Posterior cingulate gyrus (tissue), 11 donors: Measurements from ENCODE around the gene OBP2B.
"Not testable (repeated sequence)": the region's sequence is repeated elsewhere in the genome, so short reads cannot be mapped to it uniquely, and the experiment has no call there.

Experiments
- DNase-seq, 10 donors: peaks; one replicate each; pipeline versions ENCODE4 v3.0.0 to v3.0.0-alpha.2; 2020 to 2021; ENCODE audit warnings: mixed read lengths in 3 of 10
- intact Hi-C: fragments of 100-400 bp; cut with DNase I; formaldehyde crosslinking; loops from one replicate; pipeline ENCODE4 v1.15.1; 2023

The OBP2B gene

DNA sequence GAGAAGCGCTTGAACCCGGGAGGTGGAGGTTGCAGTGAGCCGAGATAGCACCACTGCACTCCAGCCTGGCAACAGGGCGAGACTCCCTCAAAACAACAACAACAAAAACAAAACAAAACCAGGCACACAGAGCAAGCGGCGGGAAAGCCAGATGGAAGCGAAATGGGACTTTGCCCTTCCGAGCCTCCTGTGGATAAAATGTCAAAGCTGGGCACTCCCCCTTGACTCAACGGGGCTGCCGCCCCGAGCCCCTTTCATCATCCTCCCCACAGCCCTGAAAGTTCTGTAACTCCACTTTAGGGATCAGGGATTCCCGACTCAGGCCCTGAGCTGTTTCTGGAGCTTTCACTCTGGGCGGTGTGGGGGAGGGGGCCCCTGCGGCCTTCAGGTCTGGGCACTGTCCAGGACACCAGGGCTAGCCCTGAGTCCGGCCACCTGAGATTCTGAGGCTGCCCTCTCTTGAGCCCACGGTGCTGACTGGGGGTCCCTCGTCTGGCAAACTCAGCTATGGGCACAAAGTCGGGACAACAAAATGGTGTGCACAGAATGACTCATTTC lies 30.6 kb upstream of the OBP2B start:
- peak in 1 of 10 donors; percentile 65 for DNase-seq
- intact Hi-C loops = no loop called here

- intact Hi-C loops = no loop called here
- DNase-seq = peak in 3 of 10 donors; percentile 9 to 76 (median 32)
Measured at GRCh38 chr9:133238851-133239532, 29.9 kb upstream of the OBP2B start.

DNA sequence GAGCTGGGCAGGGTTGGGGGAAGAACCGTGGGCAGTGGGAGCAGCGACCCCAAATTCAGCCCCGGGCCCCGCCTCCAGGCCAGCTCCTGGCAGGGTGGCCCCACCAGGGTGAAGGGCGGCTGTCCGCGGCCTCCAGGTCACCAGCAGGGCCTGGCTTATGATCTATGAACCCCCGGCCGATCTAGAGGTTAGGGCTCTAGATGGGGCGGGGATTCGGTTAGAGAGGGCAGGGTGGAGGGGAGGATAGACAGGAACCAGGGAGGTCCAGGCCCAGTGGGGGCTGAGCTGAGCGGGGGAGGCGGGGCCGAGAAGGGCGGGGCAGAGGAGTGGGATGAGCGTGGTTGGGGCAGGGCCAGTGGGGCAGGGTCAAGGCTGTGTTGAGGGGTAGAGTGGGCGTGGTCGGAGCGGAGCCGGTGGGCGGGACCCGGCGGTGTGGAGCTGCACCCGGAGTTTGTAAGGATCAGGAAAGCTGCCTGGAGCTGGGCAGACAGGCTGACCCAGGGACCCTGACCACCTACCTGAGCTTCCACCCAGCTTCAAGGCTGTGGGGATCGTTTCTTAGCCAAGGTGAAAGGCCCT lies 29.3 kb upstream of the OBP2B start:
- peak in 3 of 10 donors; percentile 24 to 86 (median 33) for DNase-seq
- intact Hi-C loops = no loop called here

GRCh38 chr9:133237035-133237731 lies 28.1 kb upstream of the OBP2B start:
- intact Hi-C loops = no loop called here
- DNase-seq = no peak

DNA sequence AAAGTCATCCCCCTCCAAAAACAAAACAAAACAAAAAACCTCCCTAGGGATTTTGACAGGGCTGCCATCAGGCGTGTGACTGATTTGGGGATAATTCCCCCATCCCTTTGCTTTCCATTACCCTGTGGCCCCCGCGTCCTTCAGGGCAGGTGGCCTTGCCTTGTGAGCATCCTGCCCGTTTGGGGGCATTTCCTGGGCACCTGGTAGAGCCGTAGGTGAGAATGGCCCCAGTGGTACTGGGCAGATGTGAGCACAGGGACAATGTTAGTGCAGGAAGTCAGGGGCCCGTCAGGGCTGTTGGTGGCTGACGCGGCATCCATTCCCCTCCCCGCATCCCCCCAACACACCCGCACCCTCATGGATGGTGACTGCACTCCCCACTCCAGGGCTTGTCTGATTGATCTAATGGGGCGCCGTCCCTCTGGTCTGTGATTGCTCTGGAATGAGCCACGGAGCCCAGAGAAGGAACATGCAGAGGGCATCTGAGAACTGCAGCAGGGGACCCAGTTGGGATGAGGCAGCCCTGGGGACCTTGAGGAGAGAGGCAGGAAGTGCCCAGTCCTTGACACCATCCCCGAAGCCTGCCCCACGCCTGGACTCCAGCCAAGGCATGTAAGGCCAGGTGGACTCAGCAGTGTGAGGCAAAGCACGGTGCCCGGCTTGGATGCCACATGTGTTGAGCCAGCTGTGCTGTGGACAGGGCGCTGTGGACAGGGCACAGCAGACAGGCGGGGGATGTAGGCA lies 27.4 kb upstream of the OBP2B start:
- DNase-seq = peak in 2 of 10 donors; percentile 41 to 79

GRCh38 chr9:133235549-133236222 lies 26.6 kb upstream of the OBP2B start:
- peak in 1 of 10 donors; percentile 28 for DNase-seq
- intact Hi-C loops = no loop called here

More for the DNA sequence above, 27.4 kb upstream of the OBP2B start:
- intact Hi-C loops = not testable (repeated sequence)

- peak in 1 of 10 donors; percentile 47 for DNase-seq
- intact Hi-C loops = no loop called here
Measured at GRCh38 chr9:133234577-133235322, 25.7 kb upstream of the OBP2B start.

DNA sequence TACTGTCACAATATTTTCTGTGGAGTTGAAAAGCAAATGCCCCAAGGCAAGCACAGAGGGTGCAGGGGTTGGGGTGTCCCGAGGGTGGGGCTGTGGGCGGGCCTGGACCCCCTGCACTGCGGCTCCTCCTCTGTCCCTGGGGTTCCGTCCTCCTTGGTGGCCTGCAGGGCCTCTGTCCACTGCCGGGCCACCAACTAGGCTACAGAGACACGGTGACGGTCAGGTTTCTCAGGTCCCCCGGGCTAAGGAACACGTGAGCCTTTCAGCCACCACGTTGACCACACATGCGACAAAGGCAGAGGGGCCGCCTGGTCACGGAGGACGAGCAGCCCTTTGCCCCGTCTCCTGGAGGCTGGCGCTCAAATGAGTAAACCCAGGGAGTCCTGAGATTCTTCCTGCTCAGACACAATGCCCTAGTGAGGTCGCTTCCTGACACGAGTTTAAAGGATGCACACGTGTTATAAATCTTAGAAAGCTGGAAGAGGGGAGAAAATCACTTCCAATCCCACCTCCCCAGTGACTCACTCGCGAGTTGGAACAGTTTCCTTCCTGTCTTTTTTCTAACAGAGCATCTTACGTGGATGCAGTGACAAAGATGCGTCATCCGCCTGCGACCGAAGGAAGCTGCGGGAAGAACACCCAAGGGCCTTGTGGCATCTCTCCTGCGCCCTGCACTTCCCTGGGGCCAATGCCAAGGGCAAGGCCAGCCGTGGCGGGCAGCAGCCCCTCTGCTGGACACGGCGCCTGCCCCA lies 24.8 kb upstream of the OBP2B start:
- DNase-seq = peak in 2 of 10 donors; percentile 39 to 55
- intact Hi-C loops = no loop called here

- DNase-seq, intact Hi-C loops: not testable (repeated sequence)
Measured at GRCh38 chr9:133231934-133232568, 23.0 kb upstream of the OBP2B start.

DNA sequence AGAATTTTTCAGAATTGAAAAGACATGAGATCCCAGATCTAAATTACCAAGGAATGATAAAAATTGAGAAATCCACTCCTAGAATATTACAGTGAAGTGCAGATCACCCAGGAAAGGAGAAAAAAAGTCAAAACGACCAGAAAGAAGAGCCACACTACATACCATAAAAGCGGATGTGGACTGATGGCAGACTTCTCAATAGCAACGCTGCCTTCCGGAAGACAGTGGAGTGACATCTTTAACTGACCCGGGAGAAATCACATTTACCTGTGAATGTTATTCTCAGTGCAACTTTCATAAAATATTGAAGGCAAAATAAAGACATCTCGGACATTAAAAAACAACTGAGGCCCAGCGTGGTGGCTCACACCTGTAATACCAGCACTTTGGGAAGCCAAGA lies 21.5 kb upstream of the OBP2B start:
- DNase-seq, intact Hi-C loops: not testable (repeated sequence)

GRCh38 chr9:133230093-133230492 lies 21.0 kb upstream of the OBP2B start:
- intact Hi-C loops = no loop called here
- no peak for DNase-seq

DNA sequence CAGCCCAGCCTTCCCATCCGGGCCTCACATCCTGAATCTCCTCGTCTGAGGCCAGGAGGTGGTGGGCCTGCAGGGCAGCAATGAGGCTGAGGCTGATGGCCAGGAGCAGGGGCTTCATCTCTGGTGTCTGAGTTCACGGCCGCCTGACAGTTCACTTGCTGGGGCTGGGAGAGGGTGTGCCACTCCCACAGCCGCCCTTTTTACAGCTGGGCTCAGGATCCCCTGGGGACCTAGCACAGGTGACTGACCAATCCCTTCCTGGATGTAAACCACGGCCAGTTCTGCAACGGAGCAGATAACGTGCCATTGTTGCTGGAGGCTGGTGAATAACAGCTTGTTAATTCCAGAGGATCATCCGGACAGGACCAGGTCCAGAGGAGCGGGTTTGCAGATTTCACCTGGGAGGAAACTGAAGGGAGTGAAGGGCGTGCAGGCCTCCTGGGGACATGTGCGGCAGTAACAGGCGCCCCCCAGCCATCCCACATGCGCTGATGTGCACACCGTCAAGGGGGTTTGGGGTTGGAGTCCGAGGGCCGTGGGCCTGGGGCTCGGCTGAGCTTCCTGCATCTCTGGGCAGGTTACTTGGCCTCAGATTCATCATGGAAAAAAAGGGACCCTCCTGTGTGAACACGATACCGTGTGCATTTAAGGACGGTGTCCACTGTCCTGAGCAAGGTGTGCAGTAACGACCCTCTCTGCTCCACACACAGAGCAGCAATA lies 19.6 kb upstream of the OBP2B start:
- intact Hi-C loops = not testable (repeated sequence)

GRCh38 chr9:133227996-133228395 lies 18.9 kb upstream of the OBP2B start:
- intact Hi-C loops = not testable (repeated sequence)
- peak in 1 of 10 donors; percentile 68 for DNase-seq

More for the DNA sequence above, 19.6 kb upstream of the OBP2B start:
- DNase-seq = not testable (repeated sequence)

DNA sequence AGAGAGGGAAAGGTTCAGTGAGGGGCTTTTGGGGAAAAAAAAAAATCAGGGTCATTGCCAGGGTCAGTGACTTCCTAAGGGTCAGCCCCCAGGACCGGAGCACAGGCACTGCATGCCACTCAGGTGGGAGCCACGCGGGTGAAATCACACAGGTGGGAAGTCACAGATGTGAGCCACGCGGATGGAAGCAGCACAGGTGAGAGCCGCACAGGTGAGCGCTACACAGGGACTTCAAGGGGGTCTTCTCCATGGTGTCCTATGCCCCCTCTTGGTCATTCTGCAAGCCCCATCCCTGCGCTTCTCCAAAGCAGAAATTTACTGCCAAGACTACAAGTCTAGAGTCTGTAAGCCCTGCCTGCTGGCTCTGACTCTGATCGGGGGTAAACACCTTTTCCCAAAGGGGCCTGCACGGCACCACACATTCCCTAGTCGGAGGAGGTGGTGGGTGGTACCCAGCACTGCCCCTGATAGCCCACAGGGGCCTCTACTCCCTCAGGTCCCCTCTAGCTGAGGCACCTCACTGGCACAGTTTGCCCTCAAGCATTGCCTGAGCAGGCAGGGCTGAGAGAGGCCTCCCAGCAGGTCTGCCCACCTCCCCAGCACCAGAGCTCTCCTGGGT lies 18.3 kb upstream of the OBP2B start:
- DNase-seq = peak in 1 of 10 donors; percentile 52
- intact Hi-C loops = no loop called here

GRCh38 chr9:133226219-133227171 lies 17.4 kb upstream of the OBP2B start:
- intact Hi-C loops = no loop called here
- DNase-seq = peak in 1 of 10 donors; percentile 57
